D721Med (cell line): ENCODE results near the gene SOCS6.

Experiments
- DNase-seq: peaks from one replicate; pipeline ENCODE4 v3.0.0; 2011; ENCODE audit warnings: low spot score; ENCODE audit not compliant: insufficient read length
- FAIRE-seq: peaks from 2 replicates; lab custom pipeline; 2011; peaks lifted over from hg19 to GRCh38; lab: Jason Lieb, UNC
- CTCF ChIP-seq: IDR thresholded peaks from 2 replicates; pipeline ENCODE4 v1.5.1; 2012; ENCODE audit warnings: mild to moderate bottlenecking, control low read depth; ENCODE audit not compliant: insufficient read depth; ENCODE audit errors: missing control alignments

SOCS6 gene

GRCh38 chr18:70256994-70257393 is 31.9 kb upstream of the SOCS6 start:
- DNase-seq (no peak), FAIRE-seq (no peak)
- TF ChIP-seq CTCF, result no peak

GRCh38 chr18:70258243-70258642 is 30.6 kb upstream of the SOCS6 start:
- TF ChIP-seq CTCF, result no peak

GRCh38 chr18:70260683-70261082 is 28.2 kb upstream of the SOCS6 start:
- TF ChIP-seq CTCF, result no peak
- FAIRE-seq, result no peak
- no peak for DNase-seq

More at GRCh38 chr18:70258243-70258642, 30.6 kb upstream of the SOCS6 start:
- no peak for DNase-seq
- no peak for FAIRE-seq

GRCh38 chr18:70261141-70261788 is 27.6 kb upstream of the SOCS6 start:
- FAIRE-seq, result no peak
- TF ChIP-seq CTCF, result no peak

GRCh38 chr18:70263336-70263735 is 25.5 kb upstream of the SOCS6 start:
- no peak for TF ChIP-seq CTCF
- DNase-seq (no peak), FAIRE-seq (no peak)

More at GRCh38 chr18:70261141-70261788, 27.6 kb upstream of the SOCS6 start:
- no peak for DNase-seq

GRCh38 chr18:70271742-70272141 is 17.1 kb upstream of the SOCS6 start:
- TF ChIP-seq CTCF, result no peak
- no peak for FAIRE-seq
- DNase-seq, result no peak

- TF ChIP-seq CTCF, result no peak
- DNase-seq, result no peak
- no peak for FAIRE-seq
Measured at GRCh38 chr18:70273021-70273420, 15.8 kb upstream of the SOCS6 start.
